OCI-LY7 (cell line): ENCODE data around the gene PARD3. TPM values are rescaled to one million over a fixed set of nuclear protein-coding genes. Genes with fewer than 3 reads are reported as not detected.

Experiments used
- BruUV-seq: library from RNA; stranded (reverse); fragments of 400-500 nt; replicated peaks from 2 replicates; lab custom pipeline; 2021; lab: Mats Ljungman, UMichigan
- CTCF ChIA-PET: fragments of 300-600 bp; sonication (Branson Sonifier 250); formaldehyde crosslinking; loops from one replicate; lab custom pipeline; 2022; ENCODE audit warnings: antibody characterized with exemption; ENCODE audit not compliant: unreplicated experiment; lab: Charles Lee
- POLR2A ChIA-PET: fragments of 300-600 bp; sonication (Branson Sonifier 250); formaldehyde crosslinking; loops from one replicate; lab custom pipeline; 2022; ENCODE audit warnings: antibody characterized with exemption; lab: Charles Lee
- DNase-seq: peaks from one replicate; pipeline ENCODE4 v3.0.0-alpha.2; 2015; ENCODE audit warnings: low spot score
- H2AFZ ChIP-seq: fragments of 200-600 bp; sonication (generic), shearing (Covaris generic); 2 replicates; pipeline ENCODE4 v1.6.1; 2014; ENCODE audit warnings: mild to moderate bottlenecking, antibody characterized with exemption, low read length, moderate library complexity
- H3K27ac ChIP-seq: fragments of 200-600 bp; sonication (generic); 2 replicates; pipeline ENCODE4 v1.5.1; 2014; ENCODE audit warnings: mixed run types, low read depth, mild to moderate bottlenecking, moderate library complexity, low read length, inconsistent platforms; ENCODE audit not compliant: poor library complexity, severe bottlenecking
- H3K36me3 ChIP-seq: fragments of 200-600 bp; sonication (generic); 2 replicates; pipeline ENCODE4 v1.6.1; 2014; ENCODE audit warnings: mild to moderate bottlenecking, antibody characterized with exemption, low read length, moderate library complexity, mixed read lengths; ENCODE audit not compliant: insufficient read depth
- H3K4me1 ChIP-seq: fragments of 200-600 bp; sonication (generic); 2 replicates; pipeline ENCODE4 v1.5.1; 2014; ENCODE audit warnings: mild to moderate bottlenecking, low read length; ENCODE audit not compliant: insufficient read depth, poor library complexity, severe bottlenecking
- H3K4me2 ChIP-seq: fragments of 200-600 bp; sonication (generic); 2 replicates; pipeline ENCODE4 v1.6.1; 2014; ENCODE audit warnings: mild to moderate bottlenecking, low read length
- H3K4me3 ChIP-seq: fragments of 200-600 bp; sonication (generic); 2 replicates; pipeline ENCODE4 v1.5.1; 2014; ENCODE audit warnings: mild to moderate bottlenecking, low read depth, low read length; ENCODE audit not compliant: poor library complexity, severe bottlenecking
- H3K79me2 ChIP-seq: fragments of 200-600 bp; sonication (generic); 2 replicates; pipeline ENCODE4 v1.6.1; 2016; ENCODE audit warnings: low read depth, mild to moderate bottlenecking, low read length, moderate library complexity, mixed read lengths; ENCODE audit not compliant: insufficient read depth
- H3K9me2 ChIP-seq: fragments of 200-600 bp; sonication (generic); 2 replicates; pipeline ENCODE4 v1.6.1; 2016; ENCODE audit warnings: mild to moderate bottlenecking, low read length, mixed read lengths; ENCODE audit not compliant: insufficient read depth
- H3K9me3 ChIP-seq: fragments of 200-600 bp; sonication (generic); 2 replicates; pipeline ENCODE4 v1.6.1; 2014; ENCODE audit warnings: mild to moderate bottlenecking, mixed run types, low read length, mixed read lengths
- H4K20me1 ChIP-seq: fragments of 200-600 bp; sonication (generic); 2 replicates; pipeline ENCODE4 v1.6.1; 2014; ENCODE audit warnings: mild to moderate bottlenecking, antibody characterized with exemption, low read length, moderate library complexity, mixed read lengths; ENCODE audit not compliant: insufficient read depth
- CTCF ChIP-seq: fragments of 200-600 bp; sonication (generic); conservative IDR thresholded peaks from 2 replicates; pipeline ENCODE4 v1.5.1; 2014; ENCODE audit warnings: mild to moderate bottlenecking, antibody characterized with exemption, low read length, moderate library complexity, mixed read lengths
- EZH2phosphoT487 ChIP-seq: fragments of 200-600 bp; sonication (generic); IDR thresholded peaks from 2 replicates; pipeline ENCODE4 v1.6.1; 2018; ENCODE audit warnings: low read depth, borderline replicate concordance, mild to moderate bottlenecking, mixed run types, antibody characterized with exemption, low read length, moderate library complexity, mixed read lengths
- intact Hi-C: fragments of 100-400 bp; cut with micrococcal nuclease; formaldehyde crosslinking; loops from one replicate; pipeline ENCODE4 v1.10.0; 2022; ENCODE audit not compliant: unreplicated experiment
- total RNA-seq, 2 experiments: library from RNA; depleted of rRNA in 1 of 2; stranded (reverse); fragments of >200 nt in 1 of 2; shearing (Covaris generic) in 1 of 2; gene quantifications; 2 replicates each; pipeline ENCODE4 v1.2.3, GENCODE V29; 2014 to 2022

Gene PARD3
- total RNA-seq, 2 experiments from 2014 or later, result not detected

GRCh38 chr10:34599026-34599795, 215.9 kb downstream of the PARD3 start:
- no TSS peak for BruUV-seq
- Histone ChIP-seq H4K20me1 (no peaks in the 10 kb centered on the region), H3K9me2 (no peaks in the 10 kb centered on the region), H3K27ac (no peak overlapping the region), H3K4me3 (no peak overlapping the region), H3K9me3 (no peaks in the 10 kb centered on the region), H3K4me1 (no peaks in the 10 kb centered on the region), H3K4me2 (no peak overlapping the region), H3K36me3 (no peaks in the 10 kb centered on the region), H2AFZ (no peak overlapping the region), H3K79me2 (no peaks in the 10 kb centered on the region)
- CTCF ChIA-PET, result no interaction called here
- POLR2A ChIA-PET, result no interaction called here
- TF ChIP-seq EZH2phosphoT487 (no peak), CTCF (no peak)
- no peak for DNase-seq
- intact Hi-C loops, result no loop called here

GRCh38 chr10:34596351-34596750, 218.7 kb downstream of the PARD3 start:
- H3K4me1 ChIP-seq, result no peaks in the 10 kb centered on the region
- intact Hi-C loops, result no loop called here
- ChIA-PET POLR2A (no interaction called here), CTCF (no interaction called here)
- H3K4me2 ChIP-seq, result no peak overlapping the region
- no peaks in the 10 kb centered on the region for H3K9me3 ChIP-seq
- no peak overlapping the region for H2AFZ ChIP-seq
- no peak overlapping the region for H3K4me3 ChIP-seq
- no peaks in the 10 kb centered on the region for H4K20me1 ChIP-seq
- no TSS peak for BruUV-seq
- TF ChIP-seq EZH2phosphoT487 (no peak), CTCF (no peak)
- H3K36me3 ChIP-seq, result no peaks in the 10 kb centered on the region
- no peaks in the 10 kb centered on the region for H3K79me2 ChIP-seq
- no peaks in the 10 kb centered on the region for H3K9me2 ChIP-seq
- no peak overlapping the region for H3K27ac ChIP-seq
- DNase-seq, result no peak

- ChIA-PET CTCF (no interaction called here), POLR2A (interaction anchor here (0.6 to 0.9 kb wide), 2 partner anchors 13 to 15 kb away, joined by 3 read pairs; no protein-coding TSS in a partner anchor)
- no peak for TF ChIP-seq CTCF
- TF ChIP-seq EZH2phosphoT487, result no peak
- Histone ChIP-seq H3K9me3 (no peaks in the 10 kb centered on the region), H3K79me2 (no peaks in the 10 kb centered on the region), H3K4me2 (no peak overlapping the region), H3K36me3 (no peaks in the 10 kb centered on the region), H3K9me2 (no peaks in the 10 kb centered on the region), H3K4me3 (no peak overlapping the region), H2AFZ (no peak overlapping the region), H3K27ac (no peak overlapping the region), H3K4me1 (no peaks in the 10 kb centered on the region), H4K20me1 (no peaks in the 10 kb centered on the region)
- intact Hi-C loops, result no loop called here
- no peak for DNase-seq
- no TSS peak for BruUV-seq
Measured at GRCh38 chr10:34593930-34594329, 221.2 kb downstream of the PARD3 start.
